AG04450 (cell line): ENCODE data around the gene CNR2. TPM values are rescaled to one million over a fixed set of nuclear protein-coding genes. Genes with fewer than 3 reads are reported as not detected.

Source experiments
- CTCF ChIA-PET: fragments of 300-600, 350-600 bp; formaldehyde crosslinking; extraction: SDS; loops from one replicate; lab custom pipeline; 2022; ENCODE audit warnings: antibody characterized with exemption, inconsistent platforms; lab: Charles Lee
- POLR2A ChIA-PET: fragments of 350-600 bp; formaldehyde crosslinking; extraction: SDS; loops from one replicate; lab custom pipeline; 2021; ENCODE audit warnings: antibody characterized with exemption, inconsistent platforms; lab: Yijun Ruan, JAX
- DNase-seq: peaks from one replicate; pipeline ENCODE4 v3.0.0-alpha.2; 2011; ENCODE audit warnings: low read depth, low spot score
- H3K27ac ChIP-seq: one replicate; pipeline ENCODE4 v1.5.1; 2012; ENCODE audit warnings: low read depth, low read length, control low read depth
- H3K27me3 ChIP-seq: one replicate; pipeline ENCODE4 v1.6.0; 2012; ENCODE audit warnings: low read length; ENCODE audit not compliant: control insufficient read depth, insufficient read depth
- H3K4me3 ChIP-seq: 2 replicates; pipeline ENCODE4 v1.5.1; 2011; ENCODE audit warnings: mild to moderate bottlenecking, low read depth, low read length, control low read depth
- H3K9me3 ChIP-seq: 2 replicates; pipeline ENCODE4 v1.5.1; 2012; ENCODE audit warnings: low read length; ENCODE audit not compliant: control insufficient read depth, insufficient read depth
- CTCF ChIP-seq: IDR thresholded peaks from 2 replicates; pipeline ENCODE4 v1.5.1; 2011; ENCODE audit warnings: low read depth, low read length, control low read depth, inconsistent platforms
- polyA plus RNA-seq: library from polyadenylated mRNA; depleted of rRNA; stranded (reverse); fragments of >200 nt; gene quantifications from 2 replicates; pipeline ENCODE4 v1.2.3, GENCODE V29; 2011

The CNR2 gene
- polyA plus RNA-seq, 1 experiment = not detected

GRCh38 chr1:23915466-23915865 is 2.3 kb upstream of the CNR2 start:
- Histone ChIP-seq H3K4me3 (no peak overlapping the region), H3K27me3 (peaks cover 2% of the 10 kb centered on the region), H3K9me3 (no peaks in the 10 kb centered on the region), H3K27ac (no peak overlapping the region)
- ChIA-PET CTCF (interaction anchor here (1.1 to 2.7 kb wide), 2 partner anchors 135 to 144 kb away, joined by 3 to 43 read pairs; no protein-coding TSS in a partner anchor), POLR2A (no interaction called here)
- no peak for DNase-seq
- TF ChIP-seq CTCF = no peak

DNA sequence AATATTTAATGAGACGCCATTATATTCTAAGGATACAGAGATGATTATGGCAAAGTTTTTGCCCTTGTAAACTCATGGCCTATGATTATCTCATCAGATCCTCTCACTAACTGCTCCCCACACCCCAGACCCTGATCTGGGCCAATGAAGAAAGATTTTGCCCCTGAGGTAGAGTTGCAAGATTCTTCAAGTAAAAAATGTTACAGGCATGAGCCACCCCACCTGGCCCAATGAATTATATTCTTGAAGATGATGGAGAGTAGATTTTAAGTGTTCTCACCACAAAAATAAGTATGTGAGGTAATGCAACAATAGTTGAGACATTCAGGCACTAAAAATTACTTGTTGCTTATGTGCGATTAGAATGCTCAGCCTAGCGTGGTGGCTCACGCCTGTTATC is 1.8 kb upstream of the CNR2 start:
- H3K9me3 ChIP-seq = no peaks in the 10 kb centered on the region
- no peak overlapping the region for H3K27ac ChIP-seq
- ChIA-PET CTCF (interaction anchor here (2.7 kb wide), 1 partner anchor 144 kb away, joined by 43 read pairs; no protein-coding TSS in a partner anchor), POLR2A (no interaction called here)
- no peak overlapping the region for H3K4me3 ChIP-seq
- DNase-seq = no peak
- H3K27me3 ChIP-seq = peaks cover 2% of the 10 kb centered on the region
- TF ChIP-seq CTCF = no peak

DNA sequence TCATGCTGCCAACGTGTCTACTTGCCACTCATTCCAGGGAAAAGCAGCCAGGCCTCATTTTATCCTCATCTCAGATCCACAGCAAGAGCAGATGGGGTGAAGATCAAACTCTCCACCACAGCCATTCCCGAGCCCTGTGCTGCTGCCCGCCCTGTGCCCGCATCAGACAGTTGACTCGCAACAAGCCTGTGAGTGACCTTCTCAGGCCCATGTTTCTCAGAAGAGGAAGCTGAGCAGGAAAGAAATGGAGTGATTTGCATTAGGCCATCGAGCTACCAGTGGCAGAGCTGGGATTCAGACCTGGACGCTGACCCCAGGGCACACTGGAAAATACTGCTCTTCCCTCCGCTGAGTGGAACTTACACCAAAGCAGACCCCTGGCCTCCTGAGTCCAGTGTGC is 1.2 kb downstream of the CNR2 start:
- POLR2A ChIA-PET = no interaction called here
- Histone ChIP-seq H3K4me3 (no peak overlapping the region), H3K27me3 (peaks cover 14% of the 10 kb centered on the region), H3K9me3 (no peaks in the 10 kb centered on the region), H3K27ac (no peak overlapping the region)
- DNase-seq = no peak
- CTCF ChIA-PET = interaction anchor here (1.0 kb wide), 1 partner anchor 140 kb away, joined by 3 read pairs; no protein-coding TSS in a partner anchor
- no peak for TF ChIP-seq CTCF

DNA sequence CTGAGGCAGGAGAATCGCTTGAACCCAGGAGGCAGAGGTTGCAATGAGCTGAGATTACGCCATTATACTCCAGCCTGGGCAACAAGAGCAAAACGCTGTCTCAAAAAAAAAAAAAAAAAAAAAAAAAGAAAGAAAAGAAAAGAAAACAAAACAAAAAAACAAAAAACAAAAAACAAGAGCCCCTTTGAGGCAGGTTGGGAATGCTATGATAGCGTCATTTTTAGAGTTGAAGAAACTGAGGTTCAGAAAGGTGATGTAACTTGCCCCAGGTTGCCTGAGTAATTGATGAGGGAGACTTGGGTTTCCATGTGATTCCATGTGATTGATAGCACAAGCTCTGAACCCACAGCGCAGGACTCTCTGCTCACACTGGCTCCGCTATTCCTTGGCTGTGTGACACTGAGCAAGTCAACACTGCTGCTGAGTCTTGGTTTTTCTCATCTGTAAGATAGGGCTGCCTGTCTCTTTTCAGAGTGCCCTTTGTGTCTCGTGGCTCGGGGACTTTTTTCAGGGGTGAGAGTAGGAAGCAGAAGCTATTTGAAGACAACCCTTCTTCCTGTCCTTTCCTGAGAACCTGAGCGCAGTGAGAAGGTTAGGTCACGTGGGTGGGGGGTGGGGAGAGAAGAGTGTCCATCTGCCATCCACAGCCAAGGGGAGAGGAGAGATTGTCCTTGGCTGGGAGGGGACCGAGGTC is 2.5 kb downstream of the CNR2 start:
- Histone ChIP-seq H3K4me3 (no peak overlapping the region), H3K9me3 (no peaks in the 10 kb centered on the region), H3K27ac (no peak overlapping the region), H3K27me3 (peaks cover 20% of the 10 kb centered on the region)
- no peak for DNase-seq
- ChIA-PET POLR2A (no interaction called here), CTCF (interaction anchor here (0.7 to 1.2 kb wide), 3 partner anchors 117 to 357 kb away, joined by 3 to 5 read pairs (median 5); no protein-coding TSS in a partner anchor)
- no peak for TF ChIP-seq CTCF

GRCh38 chr1:23910144-23910543 is 3.0 kb downstream of the CNR2 start:
- Histone ChIP-seq H3K9me3 (no peaks in the 10 kb centered on the region), H3K27ac (no peak overlapping the region), H3K4me3 (no peak overlapping the region), H3K27me3 (peaks cover 25% of the 10 kb centered on the region)
- no peak for TF ChIP-seq CTCF
- ChIA-PET CTCF (interaction anchor here (0.7 to 1.2 kb wide), 2 partner anchors 118 to 138 kb away, joined by 5 read pairs; no protein-coding TSS in a partner anchor), POLR2A (no interaction called here)
- DNase-seq = no peak
